ENCODE data around the gene BCL2L1.

The BCL2L1 gene

DNA sequence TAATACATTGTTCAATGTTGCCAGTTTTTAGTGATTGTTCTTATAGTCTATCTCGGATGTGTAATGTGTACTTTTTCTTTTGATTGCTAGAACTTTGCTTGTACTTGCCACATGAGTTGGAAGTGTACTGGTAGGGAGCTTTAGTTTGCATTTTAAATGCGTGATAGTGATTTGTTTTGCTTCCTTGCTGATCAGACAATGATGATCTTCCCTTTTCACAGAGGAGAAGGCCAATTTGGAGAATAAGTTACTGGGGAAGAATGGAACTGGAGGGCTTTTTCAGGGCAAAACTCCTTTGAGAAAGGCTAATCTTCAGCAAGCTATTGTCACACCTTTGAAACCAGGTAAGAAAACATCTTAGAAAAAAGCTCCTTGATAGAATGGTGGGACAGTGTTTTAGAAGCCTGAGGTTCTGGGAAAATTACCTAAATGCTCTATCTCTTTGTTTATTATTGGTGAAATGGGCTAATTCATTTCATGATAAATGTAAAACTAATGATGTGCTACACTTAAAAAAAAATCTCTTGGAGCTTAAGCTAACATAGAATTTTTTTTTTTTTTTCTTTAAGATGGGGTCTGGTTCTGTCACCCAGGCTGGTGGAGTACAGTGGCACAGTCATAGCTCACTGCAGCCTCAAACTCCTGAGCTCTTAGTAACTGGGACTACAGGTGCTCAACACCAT, 37.3 kb upstream of the BCL2L1 start:
- Histone ChIP-seq H3K27me3 (replicated peaks in 2 of 5; ENCODE audit: control insufficient read depth in 4 of 5, insufficient read depth in 5 of 5, low read length in 4 of 5) (no peaks in the 10 kb centered on the region), H3K4me1 (ENCODE audit: control extremely low read depth in 1 of 4, control insufficient read depth in 4 of 4, insufficient read depth in 4 of 4, low read length in 3 of 4) (no peaks in the 10 kb centered on the region), H3K9me3 (ENCODE audit: control extremely low read depth in 1 of 5, control insufficient read depth in 4 of 5, insufficient read depth in 2 of 5, low read depth in 1 of 5, low read length in 4 of 5) (no peaks in the 10 kb centered on the region), H3K27ac (ENCODE audit: insufficient read depth in 1 of 2, low read depth in 1 of 2, low read length in 2 of 2, poor library complexity in 1 of 2, severe bottlenecking in 2 of 2) (no peak overlapping the region), H3K36me3 (ENCODE audit: control insufficient read depth in 4 of 4, insufficient read depth in 4 of 4, low read length in 3 of 4) (peaks cover 12 to 45% (median 24%) of the 10 kb centered on the region in 4 experiments), H3K4me3 (ENCODE audit: control insufficient read depth in 1 of 7, extremely low read depth in 1 of 7, insufficient read depth in 4 of 7, low read depth in 2 of 7, low read length in 6 of 7) (no peak overlapping the region)
- no peak for DNase-seq
- ChIA-PET CTCF (interaction anchor here (1.0 to 1.3 kb wide), 4 partner anchors 15 to 199 kb away, joined by 3 to 4 read pairs (median 3); no protein-coding TSS in a partner anchor), POLR2A (interaction anchor here (1.2 kb wide), 1 partner anchor 8 kb away, joined by 3 read pairs; no protein-coding TSS in a partner anchor)
- 83% methylated on average over 1 of the region's 2 CpGs for WGBS (ENCODE audit: insufficient coverage)

DNA sequence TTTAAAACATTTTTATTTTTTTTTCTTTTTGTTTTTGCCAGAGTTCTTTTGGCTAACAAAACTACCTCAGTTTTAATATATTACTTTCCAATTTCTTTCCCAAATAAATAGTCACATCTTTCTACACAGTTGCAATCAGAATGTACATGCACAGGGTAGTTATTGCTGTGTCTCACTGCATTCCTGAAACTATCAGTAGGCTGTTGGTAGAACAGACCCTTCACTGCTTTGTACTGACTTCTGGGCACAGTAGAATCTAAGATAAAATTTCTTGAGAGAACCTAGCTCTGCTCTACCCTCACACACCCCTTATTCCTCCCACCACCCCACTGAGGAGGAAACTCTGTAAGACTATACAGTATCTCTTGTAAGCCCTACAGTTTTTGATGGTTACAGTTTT, 36.3 kb upstream of the BCL2L1 start:
- peaks cover 12 to 38% (median 21%) of the 10 kb centered on the region in 4 experiments for H3K36me3 ChIP-seq (ENCODE audit: control insufficient read depth in 4 of 4, insufficient read depth in 4 of 4, low read length in 3 of 4)
- no peaks in the 10 kb centered on the region for H3K4me1 ChIP-seq (ENCODE audit: control extremely low read depth in 1 of 4, control insufficient read depth in 4 of 4, insufficient read depth in 4 of 4, low read length in 3 of 4)
- no peak overlapping the region for H3K4me3 ChIP-seq (ENCODE audit: control insufficient read depth in 1 of 7, extremely low read depth in 1 of 7, insufficient read depth in 4 of 7, low read depth in 2 of 7, low read length in 6 of 7)
- CTCF ChIA-PET: no interaction called here
- no peak for DNase-seq
- H3K27ac ChIP-seq (ENCODE audit: insufficient read depth in 1 of 2, low read depth in 1 of 2, low read length in 2 of 2, poor library complexity in 1 of 2, severe bottlenecking in 2 of 2): no peak overlapping the region
- no peaks in the 10 kb centered on the region for H3K27me3 ChIP-seq (replicated peaks in 2 of 5; ENCODE audit: control insufficient read depth in 4 of 5, insufficient read depth in 5 of 5, low read length in 4 of 5)
- H3K9me3 ChIP-seq (ENCODE audit: control extremely low read depth in 1 of 5, control insufficient read depth in 4 of 5, insufficient read depth in 2 of 5, low read depth in 1 of 5, low read length in 4 of 5): no peaks in the 10 kb centered on the region
- POLR2A ChIA-PET: interaction anchor here (0.6 kb wide), 1 partner anchor 9 kb away, joined by 4 read pairs; no protein-coding TSS in a partner anchor

DNA sequence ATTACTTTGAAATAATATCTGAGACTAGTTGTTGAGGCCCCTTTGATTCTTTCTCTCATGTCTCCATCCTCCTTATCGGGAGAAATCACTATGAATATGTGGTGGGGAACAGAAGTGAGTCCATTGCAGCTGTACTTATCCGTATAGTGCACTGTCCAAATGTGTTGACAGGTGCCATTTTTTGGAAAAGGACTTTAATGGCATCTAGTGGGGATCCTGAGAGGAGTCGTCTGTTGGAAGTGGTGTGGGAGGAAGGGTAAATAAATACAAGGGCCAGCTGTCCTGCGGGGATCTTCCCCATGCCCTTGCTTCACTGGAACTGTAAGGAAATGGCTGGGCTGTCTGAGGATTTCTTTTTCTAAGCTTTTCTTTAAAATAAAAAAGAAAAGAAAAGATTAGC, 35.9 kb upstream of the BCL2L1 start:
- Histone ChIP-seq H3K27ac (ENCODE audit: insufficient read depth in 1 of 2, low read depth in 1 of 2, low read length in 2 of 2, poor library complexity in 1 of 2, severe bottlenecking in 2 of 2) (no peak overlapping the region), H3K4me3 (ENCODE audit: control insufficient read depth in 1 of 7, extremely low read depth in 1 of 7, insufficient read depth in 4 of 7, low read depth in 2 of 7, low read length in 6 of 7) (no peak overlapping the region), H3K27me3 (replicated peaks in 2 of 5; ENCODE audit: control insufficient read depth in 4 of 5, insufficient read depth in 5 of 5, low read length in 4 of 5) (no peaks in the 10 kb centered on the region), H3K9me3 (ENCODE audit: control extremely low read depth in 1 of 5, control insufficient read depth in 4 of 5, insufficient read depth in 2 of 5, low read depth in 1 of 5, low read length in 4 of 5) (no peaks in the 10 kb centered on the region), H3K4me1 (ENCODE audit: control extremely low read depth in 1 of 4, control insufficient read depth in 4 of 4, insufficient read depth in 4 of 4, low read length in 3 of 4) (no peaks in the 10 kb centered on the region), H3K36me3 (ENCODE audit: control insufficient read depth in 4 of 4, insufficient read depth in 4 of 4, low read length in 3 of 4) (peaks cover 12 to 38% (median 21%) of the 10 kb centered on the region in 4 experiments)
- ChIA-PET POLR2A (no interaction called here), CTCF (no interaction called here)
- WGBS (ENCODE audit: insufficient coverage): 93% methylated on average over 2 of the region's 4 CpGs
- DNase-seq: no peak

DNA sequence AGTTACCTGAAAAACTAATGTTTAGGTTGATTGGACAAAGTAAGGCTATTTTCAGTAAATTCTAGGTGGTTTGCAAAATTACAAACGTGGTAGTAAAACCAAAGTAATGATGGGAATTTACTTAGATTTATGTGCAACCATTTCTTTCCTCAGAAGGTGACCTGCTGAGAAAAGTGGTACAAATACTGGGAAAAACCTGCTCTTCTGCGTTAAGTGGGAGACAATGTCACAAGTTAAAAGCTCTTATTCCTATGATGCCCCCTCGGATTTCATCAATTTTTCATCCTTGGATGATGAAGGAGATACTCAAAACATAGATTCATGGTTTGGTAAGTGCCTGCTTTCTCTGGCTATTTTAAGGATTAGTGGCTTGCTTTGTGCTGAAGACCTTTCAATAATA, 34.6 kb upstream of the BCL2L1 start:
- Histone ChIP-seq H3K36me3 (ENCODE audit: control insufficient read depth in 4 of 4, insufficient read depth in 4 of 4, low read length in 3 of 4) (peaks cover 14 to 49% (median 21%) of the 10 kb centered on the region in 4 experiments), H3K27ac (ENCODE audit: insufficient read depth in 1 of 2, low read depth in 1 of 2, low read length in 2 of 2, poor library complexity in 1 of 2, severe bottlenecking in 2 of 2) (no peak overlapping the region), H3K4me3 (ENCODE audit: control insufficient read depth in 1 of 7, extremely low read depth in 1 of 7, insufficient read depth in 4 of 7, low read depth in 2 of 7, low read length in 6 of 7) (no peak overlapping the region), H3K4me1 (ENCODE audit: control extremely low read depth in 1 of 4, control insufficient read depth in 4 of 4, insufficient read depth in 4 of 4, low read length in 3 of 4) (no peaks in the 10 kb centered on the region), H3K27me3 (replicated peaks in 2 of 5; ENCODE audit: control insufficient read depth in 4 of 5, insufficient read depth in 5 of 5, low read length in 4 of 5) (no peaks in the 10 kb centered on the region), H3K9me3 (ENCODE audit: control extremely low read depth in 1 of 5, control insufficient read depth in 4 of 5, insufficient read depth in 2 of 5, low read depth in 1 of 5, low read length in 4 of 5) (no peaks in the 10 kb centered on the region)
- DNase-seq: no peak
- ChIA-PET POLR2A (no interaction called here), CTCF (interaction anchor here (0.9 kb wide), 1 partner anchor 187 kb away, joined by 3 read pairs; no protein-coding TSS in a partner anchor)
- 89% methylated on average over 3 of the region's 3 CpGs for WGBS (ENCODE audit: insufficient coverage)

DNA sequence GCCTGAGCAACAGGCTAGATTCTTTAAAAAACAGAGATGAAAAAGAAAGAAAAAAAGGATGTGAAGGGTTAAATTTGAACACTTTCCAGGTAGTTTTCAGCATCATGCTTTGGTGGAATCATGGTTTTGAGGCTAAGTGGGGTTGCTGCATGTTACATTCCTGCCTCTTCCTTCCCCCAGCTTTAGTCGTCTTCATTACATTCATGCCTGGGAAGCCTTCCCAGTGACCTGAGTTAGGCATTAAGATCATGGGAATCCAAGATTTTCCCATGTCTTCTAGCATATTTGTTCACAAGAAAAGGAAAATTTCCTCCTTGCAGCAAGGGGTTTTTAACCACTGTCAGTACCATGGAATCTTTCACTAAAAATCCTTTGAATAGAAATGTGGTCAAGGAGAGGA, 28.5 kb upstream of the BCL2L1 start:
- no peak for DNase-seq
- no peaks in the 10 kb centered on the region for H3K9me3 ChIP-seq (ENCODE audit: control extremely low read depth in 1 of 5, control insufficient read depth in 4 of 5, insufficient read depth in 2 of 5, low read depth in 1 of 5, low read length in 4 of 5)
- no CpG with 5 or more reads among the region's 1 CpG for WGBS (ENCODE audit: insufficient coverage)
- ChIA-PET CTCF (interaction anchor here (0.7 to 1.4 kb wide), 2 partner anchors 10 to 39 kb away, joined by 4 to 5 read pairs; no protein-coding TSS in a partner anchor), POLR2A (interaction anchor here (0.9 kb wide), 1 partner anchor 9 kb away, joined by 3 read pairs; no protein-coding TSS in a partner anchor)
- H3K36me3 ChIP-seq (ENCODE audit: control insufficient read depth in 4 of 4, insufficient read depth in 4 of 4, low read length in 3 of 4): peaks cover 0 to 31% (median 7%) of the 10 kb centered on the region in 4 experiments
- H3K27ac ChIP-seq (ENCODE audit: insufficient read depth in 1 of 2, low read depth in 1 of 2, low read length in 2 of 2, poor library complexity in 1 of 2, severe bottlenecking in 2 of 2): no peak overlapping the region
- no peaks in the 10 kb centered on the region for H3K27me3 ChIP-seq (replicated peaks in 2 of 5; ENCODE audit: control insufficient read depth in 4 of 5, insufficient read depth in 5 of 5, low read length in 4 of 5)
- H3K4me1 ChIP-seq (ENCODE audit: control extremely low read depth in 1 of 4, control insufficient read depth in 4 of 4, insufficient read depth in 4 of 4, low read length in 3 of 4): peaks cover 0 to 8% (median 4%) of the 10 kb centered on the region in 4 experiments
- H3K4me3 ChIP-seq (ENCODE audit: control insufficient read depth in 1 of 7, extremely low read depth in 1 of 7, insufficient read depth in 4 of 7, low read depth in 2 of 7, low read length in 6 of 7): no peak overlapping the region

DNA sequence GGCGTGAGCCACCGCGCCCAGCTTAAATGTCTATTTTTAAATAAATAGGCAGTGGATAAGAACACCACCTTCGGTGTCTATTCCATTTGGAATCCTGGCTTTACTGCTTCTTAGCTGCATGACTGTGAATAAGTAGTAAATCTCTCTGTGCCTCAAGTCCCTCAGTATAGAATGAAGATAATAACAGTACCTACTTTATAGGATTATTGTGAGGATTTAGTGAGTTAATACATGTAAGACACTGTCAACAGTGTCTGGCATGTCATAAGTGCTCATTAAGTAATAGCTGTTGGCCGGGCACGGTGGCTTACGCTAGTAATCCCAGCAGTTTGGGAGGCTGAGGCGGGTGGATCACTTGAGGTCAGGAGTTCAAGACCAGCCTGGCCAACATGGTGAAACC, 26.6 kb upstream of the BCL2L1 start:
- Histone ChIP-seq H3K27me3 (replicated peaks in 2 of 5; ENCODE audit: control insufficient read depth in 4 of 5, insufficient read depth in 5 of 5, low read length in 4 of 5) (no peaks in the 10 kb centered on the region), H3K4me1 (ENCODE audit: control extremely low read depth in 1 of 4, control insufficient read depth in 4 of 4, insufficient read depth in 4 of 4, low read length in 3 of 4) (peaks cover 0 to 13% (median 6%) of the 10 kb centered on the region in 4 experiments), H3K36me3 (ENCODE audit: control insufficient read depth in 4 of 4, insufficient read depth in 4 of 4, low read length in 3 of 4) (peaks cover 0 to 44% (median 9%) of the 10 kb centered on the region in 4 experiments), H3K27ac (ENCODE audit: insufficient read depth in 1 of 2, low read depth in 1 of 2, low read length in 2 of 2, poor library complexity in 1 of 2, severe bottlenecking in 2 of 2) (no peak overlapping the region), H3K9me3 (ENCODE audit: control extremely low read depth in 1 of 5, control insufficient read depth in 4 of 5, insufficient read depth in 2 of 5, low read depth in 1 of 5, low read length in 4 of 5) (no peaks in the 10 kb centered on the region), H3K4me3 (ENCODE audit: control insufficient read depth in 1 of 7, extremely low read depth in 1 of 7, insufficient read depth in 4 of 7, low read depth in 2 of 7, low read length in 6 of 7) (no peak overlapping the region)
- ChIA-PET CTCF (interaction anchor here (0.7 to 2.5 kb wide), 6 partner anchors 9 to 1061 kb away, joined by 3 to 9 read pairs (median 4); no protein-coding TSS in a partner anchor), POLR2A (interaction anchor here (0.6 kb wide), 1 partner anchor 10 kb away, joined by 4 read pairs; no protein-coding TSS in a partner anchor)
- 96% methylated on average over 5 of the region's 8 CpGs for WGBS (ENCODE audit: insufficient coverage)
- DNase-seq: no peak

DNA sequence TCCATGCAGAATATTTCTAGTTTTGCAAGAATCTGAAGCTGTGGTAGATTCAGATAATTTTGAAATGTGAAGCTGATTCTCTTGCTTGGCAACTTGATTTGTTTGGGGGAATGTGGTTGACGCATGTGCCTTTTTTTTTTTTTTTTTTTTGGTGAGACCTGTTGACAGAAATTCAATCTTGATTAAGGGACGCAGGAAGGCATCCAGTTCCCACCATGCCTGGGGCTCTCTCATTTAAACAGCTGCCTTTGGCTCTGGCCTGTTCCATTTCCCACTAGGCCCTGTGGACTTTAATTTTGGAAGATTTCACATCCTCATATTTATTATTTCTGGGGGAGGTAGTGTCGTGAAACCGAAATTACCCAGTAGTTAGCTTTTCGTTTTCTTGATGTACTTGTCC, 25.0 kb upstream of the BCL2L1 start:
- Histone ChIP-seq H3K27me3 (replicated peaks in 2 of 5; ENCODE audit: control insufficient read depth in 4 of 5, insufficient read depth in 5 of 5, low read length in 4 of 5) (no peaks in the 10 kb centered on the region), H3K36me3 (ENCODE audit: control insufficient read depth in 4 of 4, insufficient read depth in 4 of 4, low read length in 3 of 4) (peaks cover 0 to 41% (median 9%) of the 10 kb centered on the region in 4 experiments), H3K9me3 (ENCODE audit: control extremely low read depth in 1 of 5, control insufficient read depth in 4 of 5, insufficient read depth in 2 of 5, low read depth in 1 of 5, low read length in 4 of 5) (no peaks in the 10 kb centered on the region), H3K27ac (ENCODE audit: insufficient read depth in 1 of 2, low read depth in 1 of 2, low read length in 2 of 2, poor library complexity in 1 of 2, severe bottlenecking in 2 of 2) (no peak overlapping the region), H3K4me1 (ENCODE audit: control extremely low read depth in 1 of 4, control insufficient read depth in 4 of 4, insufficient read depth in 4 of 4, low read length in 3 of 4) (peaks cover 0 to 13% (median 6%) of the 10 kb centered on the region in 4 experiments), H3K4me3 (ENCODE audit: control insufficient read depth in 1 of 7, extremely low read depth in 1 of 7, insufficient read depth in 4 of 7, low read depth in 2 of 7, low read length in 6 of 7) (no peak overlapping the region)
- ChIA-PET CTCF (interaction anchor here (1.4 to 2.5 kb wide), 2 partner anchors 24 to 109 kb away, joined by 3 to 9 read pairs; no protein-coding TSS in a partner anchor), POLR2A (interaction anchor here (0.6 kb wide), 2 partner anchors 204 to 324 kb away, joined by 3 to 4 read pairs; partner anchors contain the start of gene PDRG1)
- WGBS (ENCODE audit: insufficient coverage): 40% methylated on average over 1 of the region's 5 CpGs
- peak in 1 of 3 donors; percentile 26 for DNase-seq
